Activated CD4-positive, CD25-positive, alpha-beta regulatory T cell treated with anti-CD3 and anti-CD28 coated beads, Interleukin-2, amount 50 U/mL, for 16 hours (primary cell): ENCODE results near the gene SRP68.
"Not testable (repeated sequence)": the region's sequence is repeated elsewhere in the genome, so short reads cannot be mapped to it uniquely, and the experiment has no call there.

Source experiments
- DNase-seq: peaks from one replicate; pipeline ENCODE4 v3.0.0-alpha.2; 2020; ENCODE audit warnings: low read depth, low spot score

The SRP68 gene

GRCh38 chr17:76089680-76090516, 17.6 kb upstream of the SRP68 start:
- no peak for DNase-seq

- DNase-seq = no peak
These were observed 16.7 kb upstream of the SRP68 start for GRCh38 chr17:76088868-76089576.

- no peak for DNase-seq
These were observed 15.9 kb upstream of the SRP68 start for GRCh38 chr17:76088041-76088867.

- no peak for DNase-seq
These were observed 15.2 kb upstream of the SRP68 start for GRCh38 chr17:76087531-76087930.

GRCh38 chr17:76086384-76086783, 14.1 kb upstream of the SRP68 start:
- no peak for DNase-seq

GRCh38 chr17:76085731-76086366, 13.5 kb upstream of the SRP68 start:
- DNase-seq = no peak

GRCh38 chr17:76085066-76085730, 12.9 kb upstream of the SRP68 start:
- DNase-seq = no peak

GRCh38 chr17:76083536-76084182, 11.3 kb upstream of the SRP68 start:
- DNase-seq = no peak

GRCh38 chr17:76082326-76083251, 10.3 kb upstream of the SRP68 start:
- DNase-seq = no peak

- no peak for DNase-seq
These were observed 9.2 kb upstream of the SRP68 start for GRCh38 chr17:76081295-76082210.

- no peak for DNase-seq
These were observed 8.5 kb upstream of the SRP68 start for GRCh38 chr17:76080768-76081287.

GRCh38 chr17:76079956-76080767, 7.8 kb upstream of the SRP68 start:
- DNase-seq = no peak

GRCh38 chr17:76079535-76079955, 7.2 kb upstream of the SRP68 start:
- no peak for DNase-seq

GRCh38 chr17:76078860-76079534, 6.7 kb upstream of the SRP68 start, which contains the start of gene ZACN:
Gene ZACN, plus strand, starts transcription at chr17:76079182. Its CDS starts 83 bp downstream, at chr17:76079265.
- DNase-seq = no peak

GRCh38 chr17:76078370-76078769, 6.1 kb upstream of the SRP68 start:
- not testable (repeated sequence) for DNase-seq

- no peak for DNase-seq
These were observed 5.3 kb upstream of the SRP68 start for GRCh38 chr17:76077584-76078110.
